Esophagus muscularis mucosa (tissue), 4 donors: Measurements from ENCODE around the gene IFT81.

ENCODE experiments used
- EP300 ChIP-seq: sonication (generic); formaldehyde crosslinking; IDR thresholded peaks from one replicate; pipeline ENCODE4 v1.6.1; 2017; ENCODE audit warnings: antibody characterized with exemption
- POLR2A ChIP-seq: fragments of 450-650 bp; IDR thresholded peaks from one replicate; pipeline ENCODE4 v1.6.1; 2017; ENCODE audit warnings: antibody characterized with exemption, moderate library complexity, mild to moderate bottlenecking, low read depth
- POLR2AphosphoS5 ChIP-seq, 2 donors: sonication (generic); formaldehyde crosslinking; IDR thresholded peaks; one replicate each; pipeline ENCODE4 v1.6.1; 2017; ENCODE audit warnings: antibody characterized with exemption in 2 of 2
- TF ChIP-seq, protein P1 (sequence below), 3 experiments: fragments of 200-600 bp in 2 of 3; fragments of 450-650 bp in 1 of 3; sonication (generic) in 2 of 3; IDR thresholded peaks; one replicate each; pipeline ENCODE4 v1.5.1; 2017 to 2019; ENCODE audit warnings: antibody characterized with exemption in 3 of 3, mild to moderate bottlenecking in 2 of 3, moderate library complexity in 1 of 3

DNA sequence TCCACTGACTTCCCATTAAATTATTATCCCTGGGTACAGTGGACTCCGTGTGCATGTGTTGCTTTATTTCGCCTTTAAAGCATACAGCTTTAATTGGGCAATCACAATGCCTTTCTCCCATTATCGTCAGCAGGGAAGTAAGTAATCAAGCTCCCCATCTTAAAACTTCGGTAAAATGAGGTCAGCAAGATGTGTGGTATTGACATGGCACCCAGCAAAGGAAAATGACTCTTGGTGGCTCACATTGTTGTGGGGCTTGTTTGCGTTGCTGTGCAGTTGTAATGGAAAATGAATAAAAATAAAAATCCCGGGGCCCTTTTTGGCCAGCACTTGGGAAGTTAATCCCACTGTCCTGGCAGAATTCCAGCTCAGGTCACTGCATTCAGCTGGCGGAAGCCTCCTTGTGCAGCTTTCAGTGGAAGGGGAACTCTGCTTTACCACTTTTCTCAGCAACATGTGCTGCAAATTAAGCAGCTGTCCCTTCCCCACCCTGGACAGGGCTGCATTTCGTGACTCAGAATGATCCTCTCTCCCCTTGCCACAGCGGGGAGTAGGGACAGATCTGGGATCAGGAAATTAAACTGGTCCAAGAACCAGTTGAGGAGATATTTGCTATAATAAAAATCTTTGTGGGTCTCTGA lies 142.9 kb downstream of the IFT81 start:
- TF ChIP-seq POLR2A = no peak
- TF ChIP-seq, protein P1, sequence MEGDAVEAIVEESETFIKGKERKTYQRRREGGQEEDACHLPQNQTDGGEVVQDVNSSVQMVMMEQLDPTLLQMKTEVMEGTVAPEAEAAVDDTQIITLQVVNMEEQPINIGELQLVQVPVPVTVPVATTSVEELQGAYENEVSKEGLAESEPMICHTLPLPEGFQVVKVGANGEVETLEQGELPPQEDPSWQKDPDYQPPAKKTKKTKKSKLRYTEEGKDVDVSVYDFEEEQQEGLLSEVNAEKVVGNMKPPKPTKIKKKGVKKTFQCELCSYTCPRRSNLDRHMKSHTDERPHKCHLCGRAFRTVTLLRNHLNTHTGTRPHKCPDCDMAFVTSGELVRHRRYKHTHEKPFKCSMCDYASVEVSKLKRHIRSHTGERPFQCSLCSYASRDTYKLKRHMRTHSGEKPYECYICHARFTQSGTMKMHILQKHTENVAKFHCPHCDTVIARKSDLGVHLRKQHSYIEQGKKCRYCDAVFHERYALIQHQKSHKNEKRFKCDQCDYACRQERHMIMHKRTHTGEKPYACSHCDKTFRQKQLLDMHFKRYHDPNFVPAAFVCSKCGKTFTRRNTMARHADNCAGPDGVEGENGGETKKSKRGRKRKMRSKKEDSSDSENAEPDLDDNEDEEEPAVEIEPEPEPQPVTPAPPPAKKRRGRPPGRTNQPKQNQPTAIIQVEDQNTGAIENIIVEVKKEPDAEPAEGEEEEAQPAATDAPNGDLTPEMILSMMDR (IDR thresholded peaks at IDR 0.05) = no peak
- peak; percentile 37 to 42 for TF ChIP-seq POLR2AphosphoS5 (IDR thresholded peaks at IDR 0.05)
- TF ChIP-seq EP300 = no peak
